Measurements from ENCODE around the gene DLGAP1.

Gene DLGAP1

DNA sequence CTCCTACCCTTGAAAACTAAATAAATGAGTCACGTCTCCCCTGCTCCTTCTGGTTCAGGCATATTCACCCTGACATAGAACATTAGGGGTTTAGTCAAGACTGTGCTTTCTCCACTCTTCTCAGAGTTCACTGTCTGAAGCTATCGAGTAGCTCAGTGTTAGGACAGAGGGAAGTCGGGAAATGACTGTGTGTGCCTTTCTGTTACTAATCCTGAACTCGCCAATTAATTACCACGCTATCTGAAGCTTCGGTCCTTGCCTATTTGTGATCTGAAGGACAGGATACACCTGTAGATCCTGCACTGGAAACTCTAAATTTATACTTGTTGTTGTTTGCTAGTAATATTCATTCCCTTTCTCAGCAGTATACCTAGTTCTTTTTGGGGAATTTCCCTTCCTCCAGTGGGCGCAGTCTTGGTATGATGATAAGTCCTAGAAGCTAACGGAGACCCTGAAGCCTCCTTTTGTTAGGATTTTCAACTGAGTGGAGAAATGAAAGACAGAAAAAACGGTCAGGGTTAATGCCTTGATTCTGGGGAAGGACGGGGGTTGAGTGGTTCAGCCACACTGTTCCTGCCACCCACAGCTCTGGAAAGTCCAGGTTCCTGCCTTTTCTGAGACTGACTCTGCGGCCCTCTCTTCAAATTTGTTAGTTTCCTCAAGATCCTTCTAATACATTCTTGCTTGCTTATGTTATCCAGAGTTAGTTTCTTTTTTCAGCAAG lies 218.0 kb downstream of the DLGAP1 start:
- DNase-seq = no peak

DNA sequence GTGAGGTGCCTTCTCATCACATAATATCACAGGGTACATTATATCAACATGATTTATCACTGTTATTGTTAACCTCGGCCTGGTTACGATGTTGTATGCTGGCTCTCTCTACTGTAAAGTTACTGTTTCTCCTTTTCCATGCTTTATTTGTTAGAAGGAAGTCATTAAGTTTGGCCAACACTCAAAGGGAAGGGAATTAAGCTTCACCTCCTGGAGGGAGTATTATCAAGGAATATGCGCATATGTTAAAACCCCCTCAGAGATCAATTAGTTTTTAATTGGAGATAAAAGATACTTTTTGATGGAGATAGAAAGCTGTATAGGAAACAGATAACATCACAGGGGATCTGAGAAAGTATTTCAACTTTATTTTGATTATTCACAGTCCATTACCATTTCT lies 221.6 kb downstream of the DLGAP1 start:
- DNase-seq = no peak

- no peak for DNase-seq
Observed at GRCh38 chr18:4232656-4233055, 222.5 kb downstream of the DLGAP1 start.

DNA sequence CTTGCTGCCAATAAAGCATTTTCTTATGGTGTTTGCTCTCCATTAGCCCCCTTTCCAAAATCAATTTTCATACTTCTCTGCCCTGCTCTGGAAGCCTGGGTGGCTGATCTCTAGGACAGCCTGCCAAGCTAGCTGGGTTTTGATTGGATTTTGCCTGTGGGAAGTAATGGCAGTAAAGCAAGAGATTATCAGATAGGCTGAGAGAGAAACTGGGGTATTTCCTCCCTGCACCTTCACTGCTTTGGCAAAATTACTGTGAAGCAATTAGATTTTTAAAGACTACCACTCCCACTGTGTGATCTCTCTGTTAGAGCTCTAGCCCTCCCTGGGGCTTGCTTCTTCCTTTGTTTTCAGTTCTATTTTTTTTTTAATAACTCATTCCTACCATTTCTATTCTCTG lies 223.8 kb downstream of the DLGAP1 start:
- no peak for DNase-seq

DNA sequence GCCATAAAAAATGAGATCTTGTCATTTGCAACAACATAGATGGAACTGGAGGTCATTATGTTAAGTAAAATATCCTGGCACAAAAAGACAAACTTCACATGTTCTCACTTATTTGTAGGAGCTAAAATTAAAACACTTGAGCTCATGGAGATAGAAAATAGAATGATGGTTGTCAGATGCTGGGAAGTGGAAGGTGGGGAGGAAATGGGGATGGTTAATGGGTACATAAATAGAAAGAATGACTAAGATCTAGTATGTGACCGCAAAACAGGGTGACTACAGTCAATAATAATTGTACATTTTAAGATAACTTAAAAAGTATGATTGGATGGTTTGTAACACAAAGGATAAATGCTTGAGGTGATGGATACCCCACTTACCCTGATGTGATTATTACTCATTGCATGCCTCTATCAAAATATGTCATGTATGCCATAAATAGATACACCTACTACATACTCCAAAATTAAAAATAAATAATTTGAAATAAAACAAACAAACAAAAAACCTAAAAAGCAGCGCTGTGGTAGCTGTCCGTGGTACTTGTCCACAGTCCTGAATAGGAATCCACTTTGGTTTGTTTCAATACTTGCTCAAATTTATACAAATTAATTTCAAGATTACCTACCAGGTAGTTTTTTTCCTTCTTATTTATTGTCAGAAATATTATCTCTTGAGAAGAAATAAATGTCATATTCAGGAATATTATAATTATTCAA lies 224.5 kb downstream of the DLGAP1 start:
- DNase-seq = no peak

DNA sequence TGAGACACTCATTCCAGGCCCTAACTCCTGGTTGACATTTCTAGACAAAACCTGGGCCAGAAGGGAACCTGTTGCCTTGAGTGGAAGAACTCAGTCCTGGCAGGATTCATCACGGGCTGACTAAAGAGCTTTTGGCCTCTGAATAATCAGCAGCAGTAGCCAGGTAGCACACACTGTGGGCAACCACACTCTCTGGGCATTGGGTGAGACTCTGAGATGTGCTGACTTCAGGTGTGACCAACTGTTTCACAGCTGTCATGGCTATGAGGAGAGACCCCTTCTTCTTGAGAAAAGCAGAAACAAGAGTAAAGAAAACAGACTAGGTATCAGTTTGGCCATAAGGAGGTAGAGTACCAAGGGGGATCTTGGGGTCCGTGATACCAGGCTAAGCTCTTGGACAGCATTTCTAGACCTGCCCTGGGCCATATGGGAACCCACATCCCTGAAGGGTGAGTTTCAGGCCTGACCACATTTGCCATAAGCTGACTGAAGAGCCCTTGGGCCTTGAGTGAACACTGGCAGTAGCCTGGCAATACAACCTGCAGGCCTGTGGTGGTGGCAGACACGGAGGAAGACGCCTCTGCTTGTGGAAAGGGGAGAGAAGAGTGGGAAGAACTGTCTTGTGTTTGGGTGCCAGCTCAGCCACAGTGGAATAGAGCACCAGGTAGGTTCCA lies 230.9 kb downstream of the DLGAP1 start:
- no peak for DNase-seq

DNA sequence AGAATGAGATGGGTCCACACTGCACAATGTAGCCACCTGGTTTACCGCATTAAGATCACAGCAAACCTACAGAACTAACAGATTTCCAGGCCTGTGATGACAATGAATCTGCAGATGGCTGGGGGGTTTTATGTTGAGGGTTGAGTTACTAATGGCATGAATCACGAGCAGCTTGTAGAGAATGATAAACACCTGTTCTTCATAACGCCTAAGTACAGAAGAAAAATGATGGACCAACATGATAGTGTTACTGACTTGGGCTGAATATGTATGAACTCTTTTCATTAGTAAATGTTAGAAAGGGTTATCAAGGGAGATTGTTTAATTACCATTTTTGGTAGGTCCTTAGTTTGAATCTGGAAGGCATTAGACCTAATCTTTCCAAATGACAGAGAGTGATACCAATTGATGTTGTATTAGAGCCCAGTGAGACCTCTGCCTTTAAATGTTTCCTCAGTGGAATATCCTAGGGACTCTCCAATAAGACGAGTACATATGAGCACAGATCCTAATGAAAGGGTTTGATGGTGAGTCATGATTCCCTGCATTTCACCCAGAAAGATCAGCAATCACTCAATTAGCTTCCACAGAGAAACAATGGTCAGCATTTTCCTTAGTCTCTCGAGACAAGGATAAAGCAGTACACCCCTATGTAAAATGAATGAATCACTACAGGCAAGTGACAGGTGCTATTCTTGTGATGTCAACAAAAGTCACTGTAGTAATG lies 243.8 kb downstream of the DLGAP1 start:
- no peak for DNase-seq

DNA sequence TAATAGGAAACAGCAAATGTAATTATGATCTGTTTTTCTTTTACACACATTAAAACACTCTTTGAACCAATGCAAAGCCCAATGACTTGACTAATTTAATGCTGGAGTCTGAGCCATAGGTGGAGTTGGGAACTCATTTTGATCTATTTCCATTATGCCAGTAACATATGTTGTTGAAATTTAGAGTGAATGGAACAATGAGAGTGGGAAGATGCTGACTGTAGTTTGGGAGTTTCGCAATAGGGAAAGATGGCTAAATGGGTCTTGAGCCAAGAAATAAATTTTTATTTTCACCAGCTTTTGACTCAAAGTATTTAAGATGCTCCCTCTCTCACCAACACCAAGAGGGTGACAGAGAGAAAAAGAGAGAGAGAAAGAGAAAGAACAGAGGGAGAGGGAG lies 246.7 kb downstream of the DLGAP1 start:
- DNase-seq = no peak

DNA sequence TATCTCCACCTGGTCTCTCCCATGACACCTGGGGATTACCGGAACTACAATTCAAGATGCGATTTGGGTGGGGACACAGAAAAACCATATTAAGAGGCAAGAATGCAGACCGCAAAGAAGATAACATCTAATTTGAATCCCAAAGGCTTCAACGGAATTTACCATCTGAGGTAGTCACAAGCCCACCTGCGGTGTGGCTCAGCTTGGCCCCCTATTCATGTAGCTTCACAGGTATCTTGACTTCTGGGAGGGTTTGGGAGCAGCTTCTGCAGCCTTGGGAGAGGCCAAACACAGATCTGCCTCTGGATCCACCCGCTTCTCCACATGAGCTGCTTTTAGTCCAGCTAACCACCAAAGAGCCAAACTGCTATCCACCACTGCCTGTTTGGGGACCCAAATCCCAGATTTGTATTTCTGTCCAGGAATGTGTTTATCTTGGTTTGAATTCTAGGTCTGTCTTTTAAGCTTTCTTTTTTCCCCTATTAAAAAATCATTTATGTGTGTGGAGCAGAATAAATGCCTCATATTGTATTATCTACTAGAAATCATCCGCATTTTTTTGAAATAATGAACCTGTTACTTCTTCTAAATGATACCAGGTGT lies 247.6 kb downstream of the DLGAP1 start:
- DNase-seq = no peak

DNA sequence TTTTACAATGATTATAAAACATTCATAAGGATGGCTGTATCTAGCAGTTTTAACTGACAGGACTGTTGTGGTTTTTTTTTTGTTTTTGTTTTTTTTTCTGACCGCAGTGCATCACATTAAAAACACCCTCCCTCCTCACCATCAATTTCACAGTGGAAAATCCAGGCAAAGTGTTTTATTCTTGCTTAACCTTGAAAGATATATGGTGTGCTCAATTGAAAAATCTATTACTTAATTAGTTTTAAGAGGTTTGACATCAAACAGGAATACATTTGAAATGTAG lies 250.7 kb downstream of the DLGAP1 start:
- no peak for DNase-seq

GRCh38 chr18:4203568-4204437 lies 251.3 kb downstream of the DLGAP1 start:
- no peak for DNase-seq

- DNase-seq = no peak
Observed at GRCh38 chr18:4200399-4200798, 254.7 kb downstream of the DLGAP1 start.

GRCh38 chr18:4198956-4199355 lies 256.2 kb downstream of the DLGAP1 start:
- no peak for DNase-seq

GRCh38 chr18:4196351-4196750 lies 258.8 kb downstream of the DLGAP1 start:
- no peak for DNase-seq

GRCh38 chr18:4193086-4193485 lies 262.0 kb downstream of the DLGAP1 start:
- DNase-seq = no peak

GRCh38 chr18:4181882-4182568 lies 273.1 kb downstream of the DLGAP1 start:
- DNase-seq = no peak

DNA sequence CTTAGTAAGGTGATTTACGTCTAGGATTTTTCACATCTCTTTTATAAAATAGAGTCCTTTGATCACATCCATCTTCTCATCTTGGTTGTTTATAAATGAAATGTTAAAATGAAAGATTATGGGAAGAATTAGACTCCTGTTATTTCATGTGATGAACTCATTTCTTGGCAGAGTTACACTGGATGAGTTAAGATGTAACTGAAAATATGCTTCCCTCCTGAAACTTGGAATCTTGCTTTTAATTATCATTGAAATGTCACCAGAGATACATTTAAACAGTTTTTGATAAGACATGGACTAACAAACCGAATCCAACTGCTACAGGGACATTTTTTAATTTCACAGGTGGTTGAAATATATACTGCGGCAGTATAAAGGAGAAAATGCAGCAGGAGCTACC lies 274.0 kb downstream of the DLGAP1 start:
- DNase-seq = no peak

- no peak for DNase-seq
Observed at GRCh38 chr18:4172196-4173100, 282.7 kb downstream of the DLGAP1 start.

- no peak for DNase-seq
Observed at GRCh38 chr18:4157352-4157751, 297.8 kb downstream of the DLGAP1 start.

- DNase-seq = no peak
Observed at GRCh38 chr18:4146797-4147196, 308.3 kb downstream of the DLGAP1 start.

- DNase-seq = no peak
Observed at GRCh38 chr18:4144201-4144600, 310.9 kb downstream of the DLGAP1 start.

Data from COR-L47 (cell line).